IMR-90 (cell line): ENCODE measurements around the gene SLC35A4. TPM values are rescaled to one million over a fixed set of nuclear protein-coding genes. Genes with fewer than 3 reads are reported as not detected.

ENCODE experiments used
- ATAC-seq: fragments of 200-7000 bp; cut with Tn5 transposase; 2 replicates; pipeline ENCODE4 v1.9.1; 2020; ENCODE audit warnings: low read depth, mild to moderate bottlenecking, moderate library complexity
- BruUV-seq: library from RNA; stranded (reverse); fragments of 400-500 nt; replicated peaks from 2 replicates; lab custom pipeline; 2021; lab: Mats Ljungman, UMichigan
- CTCF ChIA-PET: fragments of 300-600 bp; formaldehyde crosslinking; extraction: SDS; loops from one replicate; lab custom pipeline; 2021; ENCODE audit warnings: antibody characterized with exemption; lab: Yijun Ruan, JAX
- POLR2A ChIA-PET: fragments of 300-600 bp; sonication (Branson Sonifier 250); formaldehyde crosslinking; loops from one replicate; lab custom pipeline; 2022; ENCODE audit warnings: antibody characterized with exemption; ENCODE audit not compliant: unreplicated experiment; lab: Charles Lee
- DNase-seq: peaks from one replicate; pipeline ENCODE4 v3.0.0; 2013
- H2AFZ ChIP-seq: replicated peaks from 2 replicates; pipeline ENCODE3; 2013; ENCODE audit warnings: low read length, mild to moderate bottlenecking; ENCODE audit not compliant: poor library complexity
- H2AK5ac ChIP-seq: 2 replicates; pipeline ENCODE4 v1.6.1; 2013; ENCODE audit warnings: low read depth, low read length, inconsistent platforms
- H2AK9ac ChIP-seq: replicated peaks from 2 replicates; pipeline ENCODE3; 2013; ENCODE audit warnings: mild to moderate bottlenecking, low read depth, low read length, moderate library complexity; ENCODE audit not compliant: poor library complexity
- H2BK120ac ChIP-seq: 2 replicates; pipeline ENCODE4 v1.6.1; 2013; ENCODE audit warnings: low read depth, low read length, inconsistent platforms
- H2BK15ac ChIP-seq: 3 replicates; pipeline ENCODE4 v1.6.1; 2013; ENCODE audit warnings: low read depth, low read length, inconsistent platforms
- H2BK20ac ChIP-seq: 2 replicates; pipeline ENCODE4 v1.6.1; 2013; ENCODE audit warnings: low read depth, mild to moderate bottlenecking, inconsistent platforms, low read length, moderate library complexity
- H2BK5ac ChIP-seq: 2 replicates; pipeline ENCODE4 v1.6.1; 2013; ENCODE audit warnings: mild to moderate bottlenecking, low read depth, low read length, inconsistent platforms; ENCODE audit not compliant: poor library complexity, severe bottlenecking
- H3K14ac ChIP-seq: replicated peaks from 2 replicates; pipeline ENCODE4 v1.6.1; 2013; ENCODE audit warnings: low read depth, low read length, inconsistent platforms
- H3K18ac ChIP-seq: 2 replicates; pipeline ENCODE4 v1.6.1; 2013; ENCODE audit warnings: low read depth, low read length, control low read depth
- H3K23ac ChIP-seq: 2 replicates; pipeline ENCODE4 v1.6.1; 2013; ENCODE audit warnings: low read depth, low read length, inconsistent platforms
- H3K27ac ChIP-seq: 2 replicates; pipeline ENCODE4 v1.5.1; 2013; ENCODE audit warnings: mild to moderate bottlenecking, control low read depth, low read length; ENCODE audit not compliant: insufficient read depth
- H3K27me3 ChIP-seq: 2 replicates; pipeline ENCODE4 v1.6.1; 2013; ENCODE audit warnings: low read length; ENCODE audit not compliant: control insufficient read depth, insufficient read depth
- H3K36me3 ChIP-seq: 2 replicates; pipeline ENCODE4 v1.6.1; 2013; ENCODE audit warnings: low read length, mixed read lengths; ENCODE audit not compliant: control insufficient read depth, insufficient read depth
- H3K4ac ChIP-seq: 2 replicates; pipeline ENCODE4 v1.6.1; 2013; ENCODE audit warnings: low read depth, low read length, inconsistent platforms
- H3K4me1 ChIP-seq: 2 replicates; pipeline ENCODE4 v1.6.1; 2013; ENCODE audit warnings: low read length, mixed read lengths; ENCODE audit not compliant: control insufficient read depth, insufficient read depth
- H3K4me2 ChIP-seq: 2 replicates; pipeline ENCODE4 v1.6.1; 2013; ENCODE audit warnings: low read depth, mild to moderate bottlenecking, control low read depth, low read length, moderate library complexity
- H3K4me3 ChIP-seq: 2 replicates; pipeline ENCODE4 v1.5.1; 2013; ENCODE audit warnings: low read depth, mild to moderate bottlenecking, control low read depth, low read length, moderate library complexity; ENCODE audit not compliant: insufficient read depth
- H3K56ac ChIP-seq: 2 replicates; pipeline ENCODE4 v1.6.1; 2013; ENCODE audit warnings: low read length, inconsistent platforms; ENCODE audit not compliant: insufficient read depth; ENCODE audit errors: extremely low read depth
- H3K79me1 ChIP-seq, 2 experiments: 2 replicates each; pipeline ENCODE4 v1.6.1; 2013; ENCODE audit warnings: low read length in 2 of 2, inconsistent platforms in 1 of 2, low read depth in 1 of 2
- H3K9ac ChIP-seq: 2 replicates; pipeline ENCODE4 v1.6.1; 2013; ENCODE audit warnings: low read depth, low read length, control low read depth
- H3K9me1 ChIP-seq: 2 replicates; pipeline ENCODE4 v1.6.1; 2013; ENCODE audit warnings: low read length, inconsistent platforms; ENCODE audit not compliant: insufficient read depth
- H3K9me3 ChIP-seq: 2 replicates; pipeline ENCODE4 v1.6.1; 2013; ENCODE audit warnings: low read length; ENCODE audit not compliant: control insufficient read depth, insufficient read depth
- H4K20me1 ChIP-seq: 2 replicates; pipeline ENCODE4 v1.6.1; 2013; ENCODE audit warnings: low read length, inconsistent platforms; ENCODE audit not compliant: insufficient read depth
- H4K5ac ChIP-seq: 2 replicates; pipeline ENCODE4 v1.6.1; 2013; ENCODE audit warnings: mild to moderate bottlenecking, low read depth, low read length, control low read depth
- H4K8ac ChIP-seq, 2 experiments: 2 replicates each; pipeline ENCODE4 v1.6.1; 2013; ENCODE audit warnings: low read depth in 2 of 2, low read length in 2 of 2, control low read depth in 1 of 2, inconsistent platforms in 1 of 2
- H4K91ac ChIP-seq: 2 replicates; pipeline ENCODE4 v1.6.1; 2013; ENCODE audit warnings: low read depth, low read length, inconsistent platforms; ENCODE audit not compliant: insufficient read depth
- BHLHE40 ChIP-seq: fragments of 150-350 bp; IDR thresholded peaks from 2 replicates; pipeline ENCODE4 v1.6.1; 2016; ENCODE audit warnings: mild to moderate bottlenecking, low read depth, low read length
- CEBPB ChIP-seq: IDR thresholded peaks from 2 replicates; pipeline ENCODE4 v1.6.1; 2012; ENCODE audit warnings: low read depth, low read length, improper control_type of control experiment
- CHD1 ChIP-seq: IDR thresholded peaks from 2 replicates; pipeline ENCODE4 v1.6.1; 2012; ENCODE audit warnings: low read depth, low read length, improper control_type of control experiment
- ELK1 ChIP-seq: fragments of 150-350 bp; IDR thresholded peaks from 2 replicates; pipeline ENCODE4 v1.6.1; 2016; ENCODE audit warnings: low read depth, mild to moderate bottlenecking, low read length, moderate library complexity, borderline replicate concordance
- FOS ChIP-seq: fragments of 150-350 bp; IDR thresholded peaks from 2 replicates; pipeline ENCODE4 v1.6.1; 2016; ENCODE audit warnings: low read depth, low read length
- MAFK ChIP-seq: IDR thresholded peaks from 2 replicates; pipeline ENCODE4 v1.6.1; 2012; ENCODE audit warnings: low read depth, low read length, improper control_type of control experiment
- MAZ ChIP-seq: IDR thresholded peaks from 2 replicates; pipeline ENCODE4 v1.6.1; 2012; ENCODE audit warnings: low read depth, mild to moderate bottlenecking, low read length, improper control_type of control experiment, moderate library complexity, borderline replicate concordance
- NFE2L2 ChIP-seq: fragments of 150-350 bp; IDR thresholded peaks from 2 replicates; pipeline ENCODE4 v1.6.1; 2016; ENCODE audit warnings: low read depth, mild to moderate bottlenecking, low read length
- RAD21 ChIP-seq: IDR thresholded peaks from 2 replicates; pipeline ENCODE4 v1.6.1; 2012; ENCODE audit warnings: low read length, improper control_type of control experiment
- RCOR1 ChIP-seq: IDR thresholded peaks from 2 replicates; pipeline ENCODE4 v1.6.1; 2012; ENCODE audit warnings: mild to moderate bottlenecking, low read length, improper control_type of control experiment; ENCODE audit not compliant: insufficient replicate concordance
- RFX5 ChIP-seq: IDR thresholded peaks from 2 replicates; pipeline ENCODE4 v1.8.0; 2012; ENCODE audit warnings: low read depth, mild to moderate bottlenecking, low read length, moderate library complexity
- SMC3 ChIP-seq: fragments of 150-350 bp; IDR thresholded peaks from 2 replicates; pipeline ENCODE4 v1.6.1; 2016; ENCODE audit warnings: low read depth, mild to moderate bottlenecking, antibody characterized with exemption, low read length, moderate library complexity
- WGBS, 2 experiments: methylation state at CpG; one replicate each; pipeline versions ENCODE4 v1.1.5 to v1.1.7; 2013; ENCODE audit warnings: missing lambda C conversion rate in 2 of 2; ENCODE audit not compliant: insufficient read length in 1 of 2; ENCODE audit errors: extremely low coverage in 2 of 2; 5-methylcytosine and 5-hydroxymethylcytosine counted together
- dilution Hi-C: fragments of 300-500 bp; cut with HindIII; formaldehyde crosslinking; loops from one replicate; pipeline ENCODE4 v1.14.3; 2018; ENCODE audit warnings: low sequenced_read_pairs; ENCODE audit not compliant: unreplicated experiment
- in situ Hi-C: fragments of 300-500 bp; cut with MboI; formaldehyde crosslinking; loops from 3 replicates; pipeline ENCODE4 v1.14.3; 2019; ENCODE audit warnings: low sequenced_read_pairs, inconsistent platforms, mixed read lengths
- intact Hi-C: fragments of 100-400 bp; cut with micrococcal nuclease; formaldehyde crosslinking; loops from 2 replicates; pipeline ENCODE4 v1.10.0; 2022
- polyA plus RNA-seq, 3 experiments: library from polyadenylated mRNA; depleted of rRNA; stranded (reverse); fragments of >200 nt; gene quantifications; 2 replicates each; pipeline ENCODE4 v1.2.3, GENCODE V29; 2012; ENCODE audit warnings: low replicate concordance in 1 of 3
- total RNA-seq: library from RNA; depleted of rRNA; stranded (reverse); fragments of >200 nt; gene quantifications from 2 replicates; pipeline ENCODE4 v1.2.3, GENCODE V29; 2012
- TF ChIP-seq, protein P1 (sequence below): conservative IDR thresholded peaks from 2 replicates; pipeline ENCODE4 v1.5.1; 2012; ENCODE audit warnings: mild to moderate bottlenecking, low read depth, low read length, improper control_type of control experiment

Gene SLC35A4
- total and polyA plus RNA-seq, 2 of the 4 experiments (the other 2 are of a cell fraction) = 19.2 to 66.4 TPM

GRCh38 chr5:140540227-140540626 is 24.4 kb upstream of the SLC35A4 start (continued):
- TF ChIP-seq MAFK (no peak), CEBPB (no peak)
- TF ChIP-seq, protein P1, sequence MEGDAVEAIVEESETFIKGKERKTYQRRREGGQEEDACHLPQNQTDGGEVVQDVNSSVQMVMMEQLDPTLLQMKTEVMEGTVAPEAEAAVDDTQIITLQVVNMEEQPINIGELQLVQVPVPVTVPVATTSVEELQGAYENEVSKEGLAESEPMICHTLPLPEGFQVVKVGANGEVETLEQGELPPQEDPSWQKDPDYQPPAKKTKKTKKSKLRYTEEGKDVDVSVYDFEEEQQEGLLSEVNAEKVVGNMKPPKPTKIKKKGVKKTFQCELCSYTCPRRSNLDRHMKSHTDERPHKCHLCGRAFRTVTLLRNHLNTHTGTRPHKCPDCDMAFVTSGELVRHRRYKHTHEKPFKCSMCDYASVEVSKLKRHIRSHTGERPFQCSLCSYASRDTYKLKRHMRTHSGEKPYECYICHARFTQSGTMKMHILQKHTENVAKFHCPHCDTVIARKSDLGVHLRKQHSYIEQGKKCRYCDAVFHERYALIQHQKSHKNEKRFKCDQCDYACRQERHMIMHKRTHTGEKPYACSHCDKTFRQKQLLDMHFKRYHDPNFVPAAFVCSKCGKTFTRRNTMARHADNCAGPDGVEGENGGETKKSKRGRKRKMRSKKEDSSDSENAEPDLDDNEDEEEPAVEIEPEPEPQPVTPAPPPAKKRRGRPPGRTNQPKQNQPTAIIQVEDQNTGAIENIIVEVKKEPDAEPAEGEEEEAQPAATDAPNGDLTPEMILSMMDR = no peak

DNA sequence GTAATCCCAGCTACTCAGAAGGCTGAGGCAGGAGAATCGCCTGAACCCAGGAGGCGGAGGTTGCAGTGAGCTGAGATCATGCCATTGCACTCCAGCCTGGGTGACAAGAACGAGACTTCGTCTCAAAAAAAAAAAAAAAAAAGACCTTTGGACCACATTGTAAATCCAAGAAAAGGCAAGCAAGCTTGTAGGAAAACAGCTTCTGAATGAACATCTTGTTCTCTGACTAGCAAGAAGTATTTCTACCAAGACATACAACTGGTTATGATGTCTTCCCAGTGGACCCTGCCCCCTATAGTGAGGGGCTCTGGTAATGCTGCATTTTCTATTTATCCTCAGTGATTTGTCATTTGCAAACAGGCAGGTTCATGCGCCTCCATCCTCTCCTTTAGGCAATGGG is 21.7 kb upstream of the SLC35A4 start:
- Histone ChIP-seq H4K91ac (no peak overlapping the region), H3K9me1 (no peaks in the 10 kb centered on the region), H4K8ac (no peak overlapping the region), H3K4me3 (no peak overlapping the region), H3K36me3 (peaks cover 12% of the 10 kb centered on the region), H2AK9ac (no peak overlapping the region), H3K4me1 (peaks cover 8% of the 10 kb centered on the region), H2BK5ac (no peak overlapping the region), H2BK120ac (no peak overlapping the region), H4K5ac (no peak overlapping the region), H3K79me1 (peaks cover 0 to 11% of the 10 kb centered on the region in 2 experiments; a peak in 2 of 4 replicates), H3K27ac (no peak overlapping the region), H3K4ac (no peak overlapping the region), H2AFZ (no peak overlapping the region), H3K9ac (no peak overlapping the region), H4K20me1 (peaks cover 5% of the 10 kb centered on the region), H2AK5ac (no peak overlapping the region), H3K56ac (no peak overlapping the region), H3K9me3 (no peaks in the 10 kb centered on the region), H3K27me3 (no peaks in the 10 kb centered on the region), H2BK15ac (no peak overlapping the region), H3K4me2 (no peak overlapping the region), H3K14ac (no peak overlapping the region), H3K18ac (no peak overlapping the region), H2BK20ac (no peak overlapping the region), H3K23ac (no peak overlapping the region)
- DNase-seq (no peak), ATAC-seq (no peak)
- ChIA-PET POLR2A (no interaction called here), CTCF (no interaction called here)
- WGBS, 2 experiments = no CpG with 5 or more reads among the region's 5 CpGs
- intact Hi-C loops (no loop called here), dilution Hi-C loops (no loop called here), in situ Hi-C loops (no loop called here)
- no TSS peak for BruUV-seq
- no peak for TF ChIP-seq CEBPB
- no peak for TF ChIP-seq ELK1
- TF ChIP-seq RFX5 = no peak
- no peak for TF ChIP-seq MAZ
- no peak for TF ChIP-seq FOS
- no peak for TF ChIP-seq RCOR1
- no peak for TF ChIP-seq BHLHE40
- TF ChIP-seq SMC3 = no peak
- TF ChIP-seq CHD1 = no peak
- TF ChIP-seq RAD21 = no peak
- TF ChIP-seq NFE2L2 = no peak
- no peak for TF ChIP-seq MAFK
